ENCODE data around the gene GSX2.
"Not testable (repeated sequence)": the region's sequence is repeated elsewhere in the genome, so short reads cannot be mapped to it uniquely, and the experiment has no call there.

Gene GSX2

GRCh38 chr4:54110019-54110416, 10.1 kb downstream of the GSX2 start:
- H3K4me3 ChIP-seq (ENCODE audit: low read depth, low read length) = no peak overlapping the region
- DNase-seq (ENCODE audit: low read depth) = no peak
- no peak for TF ChIP-seq CTCF (IDR thresholded peaks at IDR 0.05; ENCODE audit: insufficient read depth, low read depth, low read length, missing control alignments)

DNA sequence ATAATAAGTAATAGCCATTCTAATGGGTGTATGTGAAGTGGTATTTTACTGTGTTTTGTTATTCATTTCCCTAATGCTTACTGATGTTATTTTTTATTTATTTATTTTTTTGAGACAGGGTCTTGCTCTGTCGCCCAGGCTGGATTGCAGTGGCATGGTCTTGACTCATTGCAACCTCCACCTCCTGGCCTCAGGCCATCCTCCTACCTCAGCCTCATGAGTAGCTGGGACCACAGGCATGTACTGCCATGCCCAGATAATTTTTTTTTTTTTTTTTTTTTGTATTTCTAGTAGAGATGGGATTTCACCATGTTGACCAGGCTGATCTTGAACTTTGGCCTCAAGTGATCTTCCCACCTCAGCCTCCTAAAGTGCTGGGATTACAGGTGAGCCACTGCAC, 13.2 kb downstream of the GSX2 start:
- DNase-seq (ENCODE audit: low read depth) = not testable (repeated sequence)

GRCh38 chr4:54116246-54116645, 16.3 kb downstream of the GSX2 start:
- H3K4me3 ChIP-seq (ENCODE audit: low read depth, low read length); DNase-seq (ENCODE audit: low read depth): not testable (repeated sequence)

More for the DNA sequence above, 13.2 kb downstream of the GSX2 start:
- not testable (repeated sequence) for H3K4me3 ChIP-seq (ENCODE audit: low read depth, low read length)

DNA sequence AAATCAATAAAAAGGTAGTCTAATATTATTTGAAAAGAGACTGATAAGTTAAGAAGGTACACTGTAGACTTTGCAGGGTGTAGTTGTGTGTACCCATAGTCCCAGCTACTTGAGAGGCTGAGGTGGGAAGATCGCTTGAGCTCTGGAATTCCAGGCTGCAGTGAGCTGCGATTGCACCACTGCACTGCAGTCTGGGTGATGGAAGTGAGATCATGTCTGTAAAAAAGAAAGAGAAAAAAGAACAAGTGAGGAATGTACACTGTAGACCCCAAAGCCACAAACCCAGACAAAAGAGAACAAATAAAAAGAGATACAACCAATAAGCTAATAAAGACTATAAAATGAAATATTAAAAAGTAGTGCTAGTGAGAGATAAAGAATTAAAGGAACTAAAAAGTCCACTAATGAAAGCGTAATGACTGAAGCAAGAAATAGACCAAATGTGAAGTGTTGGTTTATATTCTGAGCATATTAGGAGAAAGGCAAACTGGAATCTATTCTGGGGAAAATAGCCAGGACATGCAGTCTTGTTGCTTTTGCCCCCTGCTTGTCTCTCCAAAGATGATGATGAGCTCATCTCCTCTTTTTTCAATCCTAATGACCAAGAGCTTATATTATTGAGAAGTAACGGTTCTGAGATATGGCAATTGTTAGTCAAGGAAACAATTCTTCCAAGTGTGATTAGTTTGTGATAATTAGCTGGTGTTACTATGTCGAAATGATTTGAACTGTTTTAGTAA, 19.1 kb downstream of the GSX2 start:
- H3K4me3 ChIP-seq (ENCODE audit: low read depth, low read length) = no peak overlapping the region
- TF ChIP-seq CTCF (IDR thresholded peaks at IDR 0.05; ENCODE audit: insufficient read depth, low read depth, low read length, missing control alignments) = no peak
- no peak for DNase-seq (ENCODE audit: low read depth)

- TF ChIP-seq CTCF (IDR thresholded peaks at IDR 0.05; ENCODE audit: insufficient read depth, low read depth, low read length, missing control alignments) = no peak
- no peak overlapping the region for H3K4me3 ChIP-seq (ENCODE audit: low read depth, low read length)
- no peak for DNase-seq (ENCODE audit: low read depth)
Observed at GRCh38 chr4:54120518-54120917, 20.6 kb downstream of the GSX2 start.

- TF ChIP-seq CTCF (IDR thresholded peaks at IDR 0.05; ENCODE audit: insufficient read depth, low read depth, low read length, missing control alignments) = no peak
Observed at GRCh38 chr4:54127660-54128059, 27.7 kb downstream of the GSX2 start.

DNA sequence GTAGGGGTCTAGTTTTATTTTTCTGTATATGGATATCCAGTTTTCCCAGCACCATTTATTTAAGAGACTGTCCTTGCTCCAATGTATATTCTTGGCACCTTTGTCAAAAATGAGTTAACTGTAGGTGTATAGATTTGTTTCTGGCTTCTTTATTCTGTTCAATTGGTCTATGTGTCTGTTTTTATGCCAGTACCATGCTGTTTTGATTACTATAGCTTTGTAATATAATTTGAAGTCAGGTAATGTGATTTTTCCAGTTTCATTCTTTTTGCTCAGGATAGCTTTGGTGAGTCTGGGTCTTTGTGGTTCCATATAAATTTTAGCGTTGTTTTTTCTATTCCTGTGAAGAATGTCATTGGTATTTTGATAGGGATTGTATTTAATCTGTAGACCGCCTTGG, 28.7 kb downstream of the GSX2 start:
- not testable (repeated sequence) for H3K4me3 ChIP-seq (ENCODE audit: low read depth, low read length); DNase-seq (ENCODE audit: low read depth)

More at GRCh38 chr4:54127660-54128059, 27.7 kb downstream of the GSX2 start:
- no peak overlapping the region for H3K4me3 ChIP-seq (ENCODE audit: low read depth, low read length)
- no peak for DNase-seq (ENCODE audit: low read depth)

GRCh38 chr4:54139332-54139731, 39.4 kb downstream of the GSX2 start:
- no peak for TF ChIP-seq CTCF (IDR thresholded peaks at IDR 0.05; ENCODE audit: insufficient read depth, low read depth, low read length, missing control alignments)
- no peak for DNase-seq (ENCODE audit: low read depth)
- H3K4me3 ChIP-seq (ENCODE audit: low read depth, low read length) = no peak overlapping the region

All from GM12865 (cell line).